C4-2B (cell line): ENCODE results near the gene RUFY1.

ENCODE experiments used
- CTCF ChIP-seq: fragments of 450-650 bp; conservative IDR thresholded peaks from 2 replicates; pipeline ENCODE4 v1.5.1; 2017; ENCODE audit warnings: mild to moderate bottlenecking
- ZFX ChIP-seq: fragments of 450-650 bp; IDR thresholded peaks from 2 replicates; pipeline ENCODE4 v1.6.1; 2017

- no peak for TF ChIP-seq CTCF
- no peak for TF ChIP-seq ZFX
Measured at GRCh38 chr5:179610903-179611265, 60.5 kb downstream of the RUFY1 start.
